SK-N-SH treated with all-trans-retinoic acid at 6 μM for 48 hours (cell line): Measurements from ENCODE around the gene LMAN2L.

Experiments
- ARNTL ChIP-seq: fragments of 450-650 bp; formaldehyde crosslinking; IDR thresholded peaks from 2 replicates; pipeline ENCODE4 v1.5.0; 2020; ENCODE audit warnings: low read depth, mild to moderate bottlenecking, moderate library complexity, borderline replicate concordance
- CREB5 ChIP-seq: fragments of 250-450 bp; sonication (Bioruptor Pico); IDR thresholded peaks from 2 replicates; pipeline ENCODE4 v1.5.1; 2020; ENCODE audit warnings: low read depth, mild to moderate bottlenecking, moderate library complexity
- CSRNP3 ChIP-seq: fragments of 250-450 bp; sonication (Bioruptor Pico); IDR thresholded peaks from 2 replicates; pipeline ENCODE4 v1.5.1; 2021; ENCODE audit warnings: mild to moderate bottlenecking, moderate library complexity
- ESRRG ChIP-seq: fragments of 250-450 bp; sonication (Bioruptor Pico); IDR thresholded peaks from 2 replicates; pipeline ENCODE4 v1.6.1; 2021; ENCODE audit warnings: mild to moderate bottlenecking
- GLIS3 ChIP-seq: fragments of 250-450 bp; sonication (Bioruptor Pico); IDR thresholded peaks from 2 replicates; pipeline ENCODE4 v1.5.0; 2020; ENCODE audit warnings: mild to moderate bottlenecking, moderate library complexity
- PATZ1 ChIP-seq: fragments of 250-450 bp; sonication (Bioruptor Pico); IDR thresholded peaks from 2 replicates; pipeline ENCODE4 v1.8.0; 2020; ENCODE audit warnings: mild to moderate bottlenecking, moderate library complexity, borderline replicate concordance
- TCF4 ChIP-seq: fragments of 250-450 bp; sonication (Bioruptor Pico); IDR thresholded peaks from 2 replicates; pipeline ENCODE4 v1.8.0; 2021; ENCODE audit warnings: mild to moderate bottlenecking, moderate library complexity, borderline replicate concordance
- TOX ChIP-seq: fragments of 250-450 bp; sonication (Bioruptor Pico); IDR thresholded peaks from 2 replicates; pipeline ENCODE4 v1.8.0; 2021; ENCODE audit warnings: mild to moderate bottlenecking, moderate library complexity, borderline replicate concordance
- TSHZ2 ChIP-seq: fragments of 250-450 bp; sonication (Bioruptor Pico); IDR thresholded peaks from 2 replicates; pipeline ENCODE4 v1.5.0; 2020; ENCODE audit warnings: mild to moderate bottlenecking, moderate library complexity
- ZFP3 ChIP-seq: fragments of 250-450 bp; sonication (Bioruptor Pico); IDR thresholded peaks from 2 replicates; pipeline ENCODE4 v1.5.0; 2020; ENCODE audit warnings: mild to moderate bottlenecking, moderate library complexity
- ZFP30 ChIP-seq: fragments of 450-650 bp; formaldehyde crosslinking; IDR thresholded peaks from 2 replicates; pipeline ENCODE4 v1.5.0; 2022; ENCODE audit warnings: mild to moderate bottlenecking, moderate library complexity
- TF ChIP-seq, protein P1 (sequence below): fragments of 250-450 bp; sonication (Bioruptor Pico); IDR thresholded peaks from 2 replicates; pipeline ENCODE4 v1.8.0; 2021; ENCODE audit warnings: low read depth, mild to moderate bottlenecking, moderate library complexity, borderline replicate concordance

GRCh38 chr2:96681540-96681939, 58.3 kb downstream of the LMAN2L start:
- TF ChIP-seq ZFP30 (CRISPR knock-in tag) (no peak), TSHZ2 (CRISPR knock-in tag) (no peak), CREB5 (CRISPR knock-in tag) (no peak), CSRNP3 (no peak), ESRRG (CRISPR knock-in tag) (no peak), TOX (CRISPR knock-in tag) (no peak), ZFP3 (CRISPR knock-in tag) (no peak), TCF4 (CRISPR knock-in tag) (no peak), PATZ1 (CRISPR knock-in tag) (no peak), GLIS3 (CRISPR knock-in tag) (no peak), ARNTL (CRISPR knock-in tag) (no peak)
- TF ChIP-seq, protein P1, sequence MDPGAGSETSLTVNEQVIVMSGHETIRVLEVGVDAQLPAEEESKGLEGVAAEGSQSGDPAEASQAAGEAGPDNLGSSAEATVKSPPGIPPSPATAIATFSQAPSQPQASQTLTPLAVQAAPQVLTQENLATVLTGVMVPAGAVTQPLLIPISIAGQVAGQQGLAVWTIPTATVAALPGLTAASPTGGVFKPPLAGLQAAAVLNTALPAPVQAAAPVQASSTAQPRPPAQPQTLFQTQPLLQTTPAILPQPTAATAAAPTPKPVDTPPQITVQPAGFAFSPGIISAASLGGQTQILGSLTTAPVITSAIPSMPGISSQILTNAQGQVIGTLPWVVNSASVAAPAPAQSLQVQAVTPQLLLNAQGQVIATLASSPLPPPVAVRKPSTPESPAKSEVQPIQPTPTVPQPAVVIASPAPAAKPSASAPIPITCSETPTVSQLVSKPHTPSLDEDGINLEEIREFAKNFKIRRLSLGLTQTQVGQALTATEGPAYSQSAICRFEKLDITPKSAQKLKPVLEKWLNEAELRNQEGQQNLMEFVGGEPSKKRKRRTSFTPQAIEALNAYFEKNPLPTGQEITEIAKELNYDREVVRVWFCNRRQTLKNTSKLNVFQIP (CRISPR knock-in tag): no peak
